GM18517 (cell line): ENCODE data around the gene NOTCH1.

Source experiments
- ATAC-seq: cut with Tn5 transposase; IDR thresholded peaks from one replicate; pipeline ENCODE4 v1.9.1; 2021; ENCODE audit warnings: mild to moderate bottlenecking, moderate library complexity; ENCODE audit not compliant: unreplicated experiment

The NOTCH1 gene

DNA sequence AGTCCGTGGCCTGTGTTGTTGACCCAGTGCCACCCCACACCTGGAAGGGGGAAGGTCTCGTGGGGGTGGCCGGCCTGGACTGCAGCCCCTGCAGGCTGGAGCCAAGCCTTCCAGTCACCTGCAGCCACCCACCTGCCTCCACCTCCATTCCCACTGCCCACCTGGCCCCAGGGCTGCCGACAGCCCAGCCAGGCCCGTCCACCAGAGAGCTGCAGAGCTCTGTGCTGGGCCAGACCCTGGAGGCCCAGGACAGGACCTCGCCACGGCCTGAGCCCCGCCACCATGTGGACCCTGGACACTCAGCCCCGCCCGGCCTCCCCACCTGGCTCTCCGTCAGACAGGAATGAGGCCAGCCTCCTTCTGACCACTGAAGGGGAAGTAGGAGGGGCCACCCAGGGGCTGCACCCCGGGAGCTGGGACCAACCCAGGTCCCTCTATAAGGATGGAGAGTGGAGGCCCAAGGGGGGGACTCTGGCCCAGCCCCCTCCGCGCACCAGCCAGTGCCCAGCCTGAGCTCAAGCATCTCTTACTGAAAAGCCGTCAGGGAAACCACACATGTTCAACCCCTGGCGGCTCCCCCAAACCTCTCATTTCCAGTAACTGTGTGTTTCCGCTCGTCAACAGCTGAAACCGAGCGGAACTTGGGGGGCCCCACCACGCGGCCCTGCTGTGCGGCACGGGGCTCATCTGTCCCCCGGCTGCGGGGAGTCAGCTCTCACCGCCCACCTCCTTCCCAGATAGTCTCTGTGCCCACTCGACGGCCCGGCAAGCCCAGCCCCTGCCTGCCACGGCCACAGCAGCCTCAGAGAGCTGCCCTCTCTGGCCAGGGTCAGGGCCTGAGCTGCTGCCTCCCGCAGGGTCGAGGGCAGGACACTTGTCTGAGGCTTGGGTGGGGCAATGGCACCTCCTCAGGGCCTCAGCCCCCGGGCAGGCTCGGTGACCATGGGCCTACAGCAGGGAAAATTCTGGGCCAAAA, 12.8 kb downstream of the NOTCH1 start:
- ATAC-seq, result no peak

DNA sequence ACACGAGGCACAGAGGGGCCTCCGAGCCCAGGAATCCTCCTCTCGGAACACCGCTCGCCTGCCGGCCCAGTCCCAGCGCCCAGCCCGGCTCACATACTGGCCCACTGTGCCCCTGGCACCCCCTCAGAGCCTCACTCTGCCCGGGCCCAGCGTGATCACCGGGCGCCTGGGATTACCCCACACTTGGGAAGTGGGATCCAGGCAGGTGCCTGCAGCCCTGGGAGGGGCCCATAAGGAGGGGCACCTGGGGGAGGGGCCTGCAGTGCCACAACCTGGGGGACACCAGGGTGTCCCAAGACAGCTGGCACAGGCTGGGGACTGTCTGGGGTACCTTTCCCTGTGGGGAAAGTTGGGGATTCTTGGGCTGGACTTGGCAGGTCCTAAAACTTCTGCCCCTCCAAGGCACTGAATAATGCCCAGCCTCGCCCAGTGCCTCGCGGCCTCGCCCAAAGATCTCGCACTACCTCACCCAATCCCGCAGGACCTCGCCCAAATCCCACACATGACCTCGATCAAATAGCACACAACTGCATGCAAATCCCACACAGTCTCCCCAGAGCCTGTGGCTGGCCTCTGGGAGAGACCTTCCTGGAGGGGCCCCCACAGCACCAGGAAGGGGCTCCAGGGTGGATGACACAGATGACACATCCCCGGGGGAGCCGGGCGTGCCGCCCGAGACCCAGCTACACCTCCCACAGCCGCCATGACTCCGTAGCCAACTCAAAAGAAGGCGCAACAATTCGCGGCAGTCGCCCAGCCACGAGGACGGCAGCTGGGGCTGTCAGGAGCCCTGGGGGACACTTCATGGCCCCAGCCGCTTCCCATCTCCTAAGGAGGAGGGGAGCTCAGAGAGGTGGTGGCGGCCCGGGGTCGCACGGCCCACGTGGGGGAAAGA, 13.7 kb downstream of the NOTCH1 start:
- ATAC-seq, result no peak

DNA sequence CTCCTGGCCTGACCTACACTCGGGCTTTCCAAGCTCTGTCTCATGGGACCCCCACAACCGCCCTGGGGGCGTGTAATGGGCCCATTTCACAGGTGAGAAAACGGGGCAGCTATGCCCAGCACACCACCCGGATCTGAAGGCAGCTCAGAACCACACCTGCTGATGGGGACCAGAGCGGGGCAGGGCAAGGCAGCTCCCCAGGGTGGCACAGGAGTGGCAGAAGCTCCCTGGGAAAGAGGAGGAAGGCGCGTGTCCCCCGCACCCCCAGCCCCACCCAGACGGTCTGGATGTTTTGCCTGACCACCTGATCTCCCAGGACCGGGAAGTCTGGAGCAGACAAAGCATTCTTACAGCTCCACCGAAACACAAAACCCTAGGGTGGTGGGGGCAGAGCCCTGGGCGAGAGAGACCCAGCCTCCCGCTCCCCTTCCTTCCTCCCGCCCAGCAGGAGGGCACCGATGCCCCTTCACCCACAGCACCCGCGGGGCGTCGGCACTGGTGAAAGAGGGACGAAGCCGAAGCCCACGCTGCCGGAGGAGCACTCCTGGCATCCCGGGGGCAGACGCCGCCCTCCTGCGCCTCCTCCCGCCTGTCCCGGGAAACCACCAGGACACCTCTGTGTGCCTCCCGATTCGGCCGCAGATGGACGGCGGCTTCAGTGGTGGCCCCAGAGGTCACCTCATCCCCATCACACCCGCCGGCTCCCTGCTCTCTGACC, 14.5 kb downstream of the NOTCH1 start:
- no peak for ATAC-seq

DNA sequence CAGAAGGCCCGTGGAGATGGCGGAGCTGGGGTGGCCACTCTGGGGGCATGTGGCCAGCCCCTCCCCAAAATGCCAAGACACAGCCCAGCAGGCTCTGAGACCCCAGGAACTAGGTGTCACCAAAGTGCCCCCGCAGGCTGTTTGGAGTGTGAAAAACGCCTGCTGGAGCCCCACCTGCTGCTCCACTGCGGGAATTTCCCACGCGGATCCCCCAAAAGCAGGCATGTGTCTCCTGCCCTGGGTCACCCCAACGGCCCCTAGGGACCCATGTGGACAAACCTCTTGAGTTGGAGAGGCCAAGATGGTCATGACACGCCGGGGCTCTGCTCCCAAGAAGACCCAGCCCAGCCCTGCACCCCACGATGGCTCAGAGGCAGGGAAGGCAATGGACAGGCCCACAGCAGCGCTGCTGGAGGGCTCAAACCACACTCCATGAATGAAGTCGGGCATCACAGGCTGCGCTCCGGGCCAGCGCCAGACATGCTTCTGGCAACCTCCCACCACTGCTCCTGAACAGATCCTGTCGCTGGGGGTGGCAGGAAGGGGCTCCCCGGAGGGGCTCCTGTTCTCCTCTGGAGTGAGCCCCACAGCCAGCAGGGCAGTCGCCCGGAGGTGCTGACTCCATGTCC, 15.3 kb downstream of the NOTCH1 start:
- no peak for ATAC-seq

DNA sequence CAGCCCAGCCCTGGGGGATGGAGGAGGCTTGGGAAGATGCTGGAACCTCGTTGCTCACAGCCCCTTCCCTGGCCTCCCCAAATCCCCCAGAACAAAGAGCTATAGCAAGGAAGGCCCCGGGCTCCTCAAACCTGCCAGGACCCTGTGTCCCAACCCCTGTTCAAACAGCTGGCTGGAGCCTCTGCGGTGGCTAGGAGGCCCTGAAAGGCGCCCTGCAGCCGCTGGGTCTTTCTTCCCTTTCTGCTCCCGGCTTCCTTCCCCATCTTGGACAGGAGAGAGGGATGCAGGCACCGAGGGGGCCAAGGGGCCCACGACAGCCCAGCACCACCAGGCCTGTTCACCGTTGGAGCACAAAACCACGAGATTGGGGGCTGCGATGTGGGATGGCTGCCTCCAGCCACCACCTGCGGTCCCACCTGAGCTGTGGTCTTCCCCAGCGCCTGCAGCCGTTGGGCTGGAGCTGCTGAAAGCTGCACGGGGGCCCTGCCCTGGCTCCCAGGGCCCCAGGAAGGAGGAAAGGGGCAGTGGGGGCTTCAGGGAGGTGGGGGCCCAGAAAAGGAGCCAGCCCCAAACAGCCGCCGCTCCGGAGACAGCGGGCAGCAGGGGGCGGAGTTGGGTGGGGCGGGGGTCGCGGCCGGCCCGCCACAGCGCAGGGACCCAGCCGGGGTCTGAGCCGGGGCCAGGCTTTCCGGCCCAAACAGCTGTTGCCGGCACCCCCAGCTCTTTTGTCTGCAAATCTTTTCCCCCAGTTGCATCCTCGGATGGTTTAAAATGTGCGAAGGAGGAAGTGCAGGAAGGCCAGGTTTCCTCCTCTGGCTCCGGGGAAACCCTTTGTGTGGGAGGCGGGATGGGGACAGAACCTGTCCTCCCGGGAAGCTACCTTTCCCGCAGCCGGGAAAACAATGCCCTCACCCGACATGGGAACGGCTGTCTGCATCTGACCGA, 16.1 kb downstream of the NOTCH1 start:
- no peak for ATAC-seq

DNA sequence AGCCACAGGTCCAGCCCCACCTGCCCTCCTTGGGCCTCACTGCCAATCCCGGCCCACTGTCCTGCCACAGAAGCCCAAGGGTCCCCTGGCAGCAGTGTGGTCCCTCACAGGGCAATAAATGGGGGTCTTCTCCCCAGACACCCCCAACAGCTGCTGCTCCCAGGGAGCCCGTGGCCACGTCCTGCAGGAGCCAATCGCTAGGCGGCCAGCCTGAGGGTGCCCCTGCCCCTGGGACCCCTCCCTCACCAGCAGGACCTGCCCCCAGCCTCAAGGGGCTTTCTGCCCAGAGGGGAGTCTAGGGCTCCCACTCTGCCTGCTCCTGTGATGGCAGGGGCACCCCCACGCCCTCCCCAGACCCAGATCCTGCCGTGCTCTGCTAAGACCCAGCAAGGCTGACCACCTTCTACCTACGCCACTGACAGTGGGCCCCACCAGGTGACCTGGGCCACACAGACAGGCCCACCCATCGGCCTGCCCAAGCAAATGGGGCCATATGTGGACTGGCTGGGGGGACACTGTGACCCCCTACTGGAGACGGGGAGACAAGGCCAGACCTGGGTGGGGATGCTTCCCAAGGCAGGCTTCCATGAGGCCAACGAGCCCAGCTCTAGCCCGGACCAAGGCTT, 17.0 kb downstream of the NOTCH1 start:
- no peak for ATAC-seq

DNA sequence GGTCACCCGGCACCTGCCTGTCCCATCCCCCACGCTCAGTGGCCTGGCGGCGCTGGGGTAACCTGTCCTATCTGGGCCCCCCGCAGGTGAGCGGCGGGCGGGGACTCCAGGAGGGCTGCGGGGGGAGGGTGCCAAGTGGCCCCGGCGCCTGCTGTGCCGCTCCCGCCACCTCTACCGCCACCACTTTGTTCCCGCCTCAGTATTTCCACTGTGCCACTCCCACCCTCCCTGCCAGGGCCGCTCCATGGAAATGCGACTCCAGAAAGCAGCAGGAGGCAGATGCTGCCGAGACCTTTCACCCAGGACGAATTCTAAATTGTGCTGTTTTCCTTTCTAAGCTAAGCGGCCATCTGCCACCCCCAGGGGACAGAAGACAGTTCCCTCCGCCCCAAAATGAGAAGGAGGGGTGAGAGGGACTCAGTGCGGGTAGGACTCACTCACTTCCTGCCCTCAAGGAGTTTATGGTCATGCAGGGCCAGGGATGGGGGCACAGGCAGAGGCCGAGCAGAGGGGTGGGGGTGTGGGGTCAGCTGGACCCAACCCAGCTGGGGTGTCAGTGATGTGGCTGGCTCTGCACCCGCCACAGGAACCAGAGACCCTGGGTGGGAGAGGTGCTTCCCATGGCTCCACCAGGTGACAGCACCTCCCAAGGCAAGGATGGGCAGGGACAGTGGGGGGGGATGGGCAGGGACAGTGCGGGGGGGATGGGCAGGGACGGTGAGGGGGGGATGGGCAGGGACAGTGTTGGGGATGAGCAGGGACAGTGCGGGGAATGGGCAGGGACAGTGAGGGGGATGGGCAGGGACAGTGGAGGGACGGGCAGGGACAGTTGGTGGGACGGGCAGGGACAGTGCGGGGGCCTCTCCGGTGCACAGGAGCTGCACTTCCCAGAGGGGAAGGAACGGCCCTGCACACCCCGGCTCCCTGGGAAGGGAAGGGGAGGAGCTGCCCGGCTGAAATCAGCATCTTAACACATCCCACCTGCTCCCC, 17.8 kb downstream of the NOTCH1 start:
- ATAC-seq, result no peak

DNA sequence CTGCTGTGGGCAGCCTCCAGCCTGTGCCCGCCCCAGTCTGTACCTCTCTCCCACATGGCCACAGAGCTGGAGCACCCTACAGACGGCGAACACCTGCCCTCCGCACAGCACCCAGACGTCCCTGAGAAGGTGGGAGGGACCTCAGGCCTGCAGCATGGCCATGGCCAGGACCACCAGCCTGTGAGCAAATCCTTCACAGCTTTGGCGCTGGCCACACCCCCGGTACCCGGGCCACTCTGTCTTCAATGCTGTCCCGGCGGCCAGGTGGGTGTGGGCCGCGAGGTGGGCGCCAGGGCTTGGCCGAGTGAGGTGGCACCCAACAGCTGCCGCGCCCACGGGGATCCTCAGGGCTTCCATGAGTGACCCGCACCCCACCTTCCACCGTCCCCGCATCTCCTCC, 18.7 kb downstream of the NOTCH1 start:
- no peak for ATAC-seq

DNA sequence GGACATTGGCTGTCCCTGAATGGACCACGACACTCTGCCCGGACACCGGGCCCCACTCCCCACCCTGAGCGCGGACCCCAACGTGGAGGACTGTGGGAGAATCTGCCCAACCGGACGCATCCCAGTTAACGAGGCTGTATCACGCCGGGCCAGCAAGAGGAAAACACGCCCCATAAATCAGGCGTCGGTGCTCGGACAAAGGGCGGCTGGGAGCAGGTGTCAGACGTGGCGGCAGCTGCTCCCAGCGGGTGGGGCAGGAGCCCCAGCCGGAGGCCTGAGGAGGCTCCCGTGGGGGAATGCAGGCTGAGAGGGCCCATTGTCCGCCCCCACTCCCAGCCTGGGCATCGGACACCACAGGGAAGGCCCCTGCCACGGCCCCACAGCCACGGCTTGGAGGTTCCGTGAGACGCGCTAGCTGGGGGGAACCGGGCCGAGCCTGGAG, 19.2 kb downstream of the NOTCH1 start:
- no peak for ATAC-seq

DNA sequence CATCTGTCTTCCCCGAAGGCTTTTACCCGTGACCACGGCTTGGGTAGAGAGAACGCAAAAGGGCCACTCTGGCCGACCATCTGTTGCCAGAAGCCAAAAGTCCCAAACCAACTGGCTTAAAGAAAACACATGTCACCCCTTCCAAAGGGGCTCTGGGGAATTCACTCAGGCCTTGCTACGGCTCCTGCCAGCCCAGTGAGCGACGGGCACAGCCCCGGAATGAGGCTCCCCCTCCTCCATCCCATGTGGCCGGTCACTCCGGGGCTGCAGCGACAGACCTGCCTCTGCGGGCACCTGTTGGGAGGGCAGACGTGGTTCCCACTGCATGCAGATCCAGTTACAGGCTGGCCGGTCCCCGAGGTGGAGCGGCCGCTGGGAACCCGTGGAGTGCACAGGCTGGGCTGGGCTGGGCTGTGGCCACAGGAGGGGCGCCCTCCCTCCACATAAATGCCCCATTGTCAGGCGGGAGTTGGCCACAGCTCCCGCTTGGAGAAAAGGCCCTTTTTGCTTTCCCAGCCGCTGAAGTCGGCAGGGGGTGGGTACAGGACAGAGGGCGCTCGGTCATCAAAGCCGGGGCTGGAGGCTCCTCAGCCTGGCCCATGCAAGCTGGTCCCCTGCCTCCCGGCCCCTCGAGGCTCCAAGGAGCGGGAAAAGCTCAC, 19.9 kb downstream of the NOTCH1 start:
- ATAC-seq, result no peak

DNA sequence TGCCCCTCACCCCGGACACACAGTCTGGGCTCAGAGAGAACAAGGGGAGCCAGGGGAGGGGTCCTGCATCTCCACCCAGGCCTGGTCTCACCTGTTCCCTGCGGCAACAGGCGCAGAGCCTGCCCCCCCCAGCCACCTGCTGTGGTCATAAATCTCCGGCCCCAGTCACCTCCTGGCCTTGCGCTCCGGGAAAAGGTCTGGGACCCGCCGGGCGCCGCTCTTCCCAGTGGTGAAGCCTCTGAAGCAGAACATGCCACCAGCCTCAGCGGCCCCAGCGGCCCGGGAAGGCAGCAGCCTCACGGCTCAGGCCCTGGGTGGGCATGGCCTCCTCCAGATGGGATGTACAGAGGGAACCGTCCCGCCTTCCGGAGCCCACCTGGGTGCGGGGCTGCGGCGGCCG, 20.6 kb downstream of the NOTCH1 start:
- ATAC-seq, result no peak

DNA sequence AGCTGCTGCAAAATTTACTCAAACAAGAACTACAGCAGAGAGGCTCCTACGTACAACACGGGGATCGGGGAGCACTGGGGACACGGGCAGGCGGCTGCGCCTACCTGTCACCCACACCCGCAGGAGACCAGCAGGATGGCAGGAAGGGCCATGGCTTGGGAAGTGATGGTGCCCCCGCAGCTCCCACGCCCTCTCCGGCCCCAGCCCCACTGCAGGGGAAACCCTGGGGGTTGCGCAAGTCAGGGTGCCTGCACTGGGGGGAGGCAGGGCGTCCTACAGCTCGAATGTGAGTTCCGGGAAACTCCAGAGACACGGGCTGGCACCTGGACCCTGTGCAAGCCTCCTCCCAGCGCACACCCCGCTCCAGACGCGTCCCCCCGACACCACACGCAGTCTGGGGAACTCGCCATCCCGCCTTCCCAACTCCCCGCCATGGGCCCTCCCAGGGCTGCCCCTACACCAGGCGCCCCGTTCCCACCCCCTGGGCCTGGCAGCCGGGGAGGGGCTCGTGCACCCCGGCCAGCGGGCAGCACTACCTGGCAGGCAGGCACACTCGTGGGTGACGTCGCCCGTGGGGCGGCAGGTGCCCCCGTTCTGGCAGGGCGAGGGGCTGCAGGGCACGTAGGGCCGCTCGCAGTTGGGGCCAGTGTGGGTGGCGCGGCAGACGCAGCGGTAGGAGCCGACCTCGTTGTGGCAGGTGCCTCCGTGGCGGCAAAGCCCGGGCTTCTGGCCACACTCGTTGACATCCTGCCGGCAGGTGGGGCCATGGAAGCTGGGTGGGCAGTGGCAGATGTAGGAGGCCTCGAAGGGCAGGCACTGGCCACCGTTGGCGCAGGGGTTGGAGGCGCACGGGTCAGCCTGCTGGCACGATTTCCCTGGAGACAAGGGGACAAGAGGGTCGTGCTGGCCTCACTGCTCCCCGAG, 23.3 kb downstream of the NOTCH1 start:
- ATAC-seq, result no peak

DNA sequence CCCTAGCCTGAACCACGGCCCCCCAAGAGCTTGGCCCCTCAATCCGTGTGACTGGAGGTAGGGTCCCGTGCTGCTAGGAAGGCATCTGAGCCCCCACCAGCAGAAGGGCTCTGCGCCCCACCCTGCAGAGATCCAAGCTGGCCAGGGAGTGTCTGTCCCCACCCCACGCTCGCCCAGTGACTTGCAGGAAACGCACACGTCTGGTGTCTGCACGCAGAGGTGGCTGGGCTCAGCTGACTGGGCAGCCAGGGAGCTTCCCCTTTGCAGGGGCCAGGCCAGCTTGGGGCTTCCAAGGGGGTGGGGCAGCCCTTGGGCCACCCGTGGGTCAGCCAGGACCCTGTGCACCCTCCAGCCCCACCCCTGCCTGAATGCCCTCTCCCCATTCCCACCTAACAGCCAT, 24.3 kb downstream of the NOTCH1 start:
- no peak for ATAC-seq

DNA sequence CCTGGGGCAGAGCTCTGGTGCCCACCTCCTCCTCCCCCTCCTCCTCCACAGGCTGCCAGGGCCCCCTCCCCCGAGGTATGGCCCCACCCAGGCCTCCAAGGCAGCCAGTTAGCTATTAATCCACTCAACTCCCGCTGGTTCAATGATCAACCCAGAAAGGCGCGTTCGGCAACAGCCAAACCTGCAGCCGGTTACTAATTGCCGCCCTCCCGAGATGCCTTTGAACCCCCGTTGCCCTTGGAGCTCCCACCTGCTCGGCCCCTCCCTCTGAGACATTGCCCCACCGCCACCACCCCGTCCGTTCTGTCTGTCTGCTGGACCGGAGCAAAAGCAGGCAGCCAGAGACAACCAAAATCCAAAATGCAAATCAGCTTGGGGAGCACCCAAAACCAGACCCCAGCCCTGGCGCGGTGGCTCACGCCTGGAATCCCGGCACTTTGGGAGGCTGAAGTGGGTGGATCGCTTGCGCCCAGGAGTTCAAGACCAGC, 25.8 kb downstream of the NOTCH1 start:
- no peak for ATAC-seq

DNA sequence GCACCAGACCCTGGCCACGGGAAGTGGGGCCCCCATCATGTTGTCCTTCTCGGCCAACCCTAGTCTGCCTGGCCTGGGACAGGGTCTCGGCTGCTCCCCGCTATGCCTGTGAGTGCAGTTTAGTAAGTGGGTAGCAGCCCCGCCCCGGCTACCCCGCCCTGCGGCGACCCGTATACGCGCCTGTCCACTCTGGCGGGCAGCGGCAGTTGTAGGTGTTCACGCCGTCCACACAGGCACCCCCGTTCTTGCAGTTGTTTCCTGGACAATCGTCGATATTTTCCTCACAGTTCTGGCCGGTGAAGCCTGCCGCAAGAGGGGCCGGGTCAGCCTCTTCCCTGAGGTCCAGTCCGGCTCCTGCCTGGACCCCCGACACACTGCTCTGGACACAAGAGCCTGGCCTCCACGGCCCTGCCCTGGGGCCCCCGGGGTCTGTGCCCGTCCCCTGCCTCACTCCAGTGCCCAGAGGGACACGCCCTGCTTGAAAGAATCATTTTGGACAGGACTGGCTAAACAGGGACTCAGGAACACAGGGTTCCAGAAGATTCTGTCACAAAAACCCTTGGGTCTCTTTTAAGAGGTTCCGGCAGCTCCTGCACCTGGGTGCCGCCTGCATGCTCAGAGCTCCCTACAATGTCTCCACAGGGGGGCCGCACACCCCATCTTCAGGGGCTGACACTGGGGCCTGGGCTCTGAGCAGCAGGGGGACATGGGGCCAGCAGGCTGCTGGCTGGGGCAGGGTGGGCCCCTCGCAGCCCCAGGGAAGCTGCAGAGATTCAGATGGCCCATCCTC, 26.4 kb downstream of the NOTCH1 start:
- ATAC-seq, result no peak
